PC-9 (cell line): ENCODE measurements around the gene PIAS1. TPM values are rescaled to one million over a fixed set of nuclear protein-coding genes. Genes with fewer than 3 reads are reported as not detected.
A peak's percentile ranks its signal among the peaks of the same experiment; 100 is the strongest.

Experiments used
- BruUV-seq: library from RNA; stranded (reverse); fragments of 400-500 nt; replicated peaks from 2 replicates; lab custom pipeline; 2021; lab: Mats Ljungman, UMichigan
- CTCF ChIA-PET: fragments of 300-600 bp; sonication (Branson Sonifier 250); formaldehyde crosslinking; loops from one replicate; lab custom pipeline; 2022; ENCODE audit warnings: antibody characterized with exemption; lab: Charles Lee
- POLR2A ChIA-PET: fragments of 300-600 bp; sonication (Branson Sonifier 250); formaldehyde crosslinking; loops from one replicate; lab custom pipeline; 2022; ENCODE audit warnings: antibody characterized with exemption; ENCODE audit not compliant: unreplicated experiment; lab: Charles Lee
- DNase-seq, 2 experiments: peaks; one replicate each; pipeline versions ENCODE4 v3.0.0 to v3.0.0-alpha.2; 2015 to 2022; ENCODE audit warnings: mixed read lengths in 1 of 2
- H2AFZ ChIP-seq: fragments of 200-600 bp; sonication (generic); 2 replicates; pipeline ENCODE4 v1.8.1; 2017; ENCODE audit warnings: antibody characterized with exemption
- H3F3A ChIP-seq: fragments of 200-600 bp; sonication (generic); 2 replicates; pipeline ENCODE4 v1.8.1; 2017; ENCODE audit warnings: antibody characterized with exemption, mild to moderate bottlenecking, low read depth; ENCODE audit not compliant: insufficient read depth
- H3K27ac ChIP-seq: fragments of 200-600 bp; sonication (generic); 2 replicates; pipeline ENCODE4 v1.6.1; 2016; ENCODE audit warnings: mixed run types
- H3K27me3 ChIP-seq: fragments of 200-600 bp; sonication (generic); 2 replicates; pipeline ENCODE4 v1.6.1; 2016; ENCODE audit warnings: low read depth, mixed run types; ENCODE audit not compliant: insufficient read depth
- H3K36me3 ChIP-seq: fragments of 200-600 bp; sonication (generic); 2 replicates; pipeline ENCODE4 v1.6.1; 2016; ENCODE audit warnings: low read depth, mixed run types
- H3K4me1 ChIP-seq: fragments of 200-600 bp; sonication (generic); replicated peaks from 2 replicates; pipeline ENCODE4 v1.6.1; 2016; ENCODE audit warnings: mixed run types; ENCODE audit not compliant: insufficient read depth
- H3K4me2 ChIP-seq: fragments of 200-600 bp; sonication (generic); 2 replicates; pipeline ENCODE4 v1.6.1; 2017; ENCODE audit warnings: mixed run types
- H3K4me3 ChIP-seq: fragments of 200-600 bp; sonication (generic); 2 replicates; pipeline ENCODE4 v1.6.1; 2016; ENCODE audit warnings: mixed run types
- H3K79me2 ChIP-seq: fragments of 200-600 bp; sonication (generic); 2 replicates; pipeline ENCODE4 v1.6.1; 2017; ENCODE audit warnings: low read depth, mixed run types
- H3K9me2 ChIP-seq: fragments of 200-600 bp; sonication (generic); 2 replicates; pipeline ENCODE4 v1.8.1; 2017; ENCODE audit warnings: mild to moderate bottlenecking; ENCODE audit not compliant: insufficient read depth
- H3K9me3 ChIP-seq: fragments of 200-600 bp; sonication (generic); 2 replicates; pipeline ENCODE4 v1.8.1; 2016; ENCODE audit warnings: low read depth; ENCODE audit not compliant: insufficient read depth
- H4K20me1 ChIP-seq: fragments of 200-600 bp; sonication (generic); 2 replicates; pipeline ENCODE4 v1.8.1; 2017; ENCODE audit not compliant: insufficient read depth
- CTCF ChIP-seq: fragments of 200-600 bp; sonication (generic); conservative IDR thresholded peaks from 2 replicates; pipeline ENCODE4 v1.6.1; 2017; ENCODE audit warnings: mixed run types, antibody characterized with exemption, mild to moderate bottlenecking, moderate library complexity
- EZH2 ChIP-seq: fragments of 200-600 bp; sonication (generic); IDR thresholded peaks from 2 replicates; pipeline ENCODE4 v1.8.0; 2017; ENCODE audit warnings: antibody characterized with exemption, low read depth
- intact Hi-C: fragments of 100-400 bp; cut with micrococcal nuclease; formaldehyde crosslinking; loops from one replicate; pipeline ENCODE4 v1.10.0; 2022; ENCODE audit not compliant: unreplicated experiment
- total RNA-seq: library from RNA; stranded (reverse); gene quantifications from 2 replicates; pipeline ENCODE4 v1.2.3, GENCODE V29; 2021

Gene PIAS1
- total RNA-seq, 1 experiment from 2014 or later = 42.5 TPM

- Histone ChIP-seq H3K36me3 (no peaks in the 10 kb centered on the region), H3K79me2 (no peaks in the 10 kb centered on the region), H3K9me2 (no peaks in the 10 kb centered on the region), H3K27ac (no peak overlapping the region), H3K4me1 (peaks cover 13% of the 10 kb centered on the region), H3K9me3 (no peaks in the 10 kb centered on the region), H3K4me3 (no peak overlapping the region), H3K4me2 (no peak overlapping the region), H3K27me3 (no peaks in the 10 kb centered on the region), H3F3A (peaks cover 8% of the 10 kb centered on the region; the same call in 1 of the 2 replicates), H2AFZ (no peak overlapping the region), H4K20me1 (no peaks in the 10 kb centered on the region)
- intact Hi-C loops = no loop called here
- ChIA-PET CTCF (no interaction called here), POLR2A (no interaction called here)
- BruUV-seq = no TSS peak
- no peak for DNase-seq
- TF ChIP-seq CTCF = no peak
- TF ChIP-seq EZH2 = no peak
Measured at GRCh38 chr15:68038246-68038645, 15.9 kb upstream of the PIAS1 start.

- no peaks in the 10 kb centered on the region for H4K20me1 ChIP-seq
Measured at GRCh38 chr15:68040144-68040543, 14.0 kb upstream of the PIAS1 start.

GRCh38 chr15:68042156-68042854 is 11.8 kb upstream of the PIAS1 start:
- no peaks in the 10 kb centered on the region for H3K79me2 ChIP-seq
- H3K36me3 ChIP-seq = no peaks in the 10 kb centered on the region
- POLR2A ChIA-PET = interaction anchor here (0.6 kb wide), 1 partner anchor 128 kb away, joined by 3 read pairs; no protein-coding TSS in a partner anchor
- H3K27me3 ChIP-seq = no peaks in the 10 kb centered on the region
- H3K4me1 ChIP-seq = peaks cover 13% of the 10 kb centered on the region
- DNase-seq = no peak
- no peak overlapping the region for H3K27ac ChIP-seq
- no peaks in the 10 kb centered on the region for H3K9me3 ChIP-seq
- BruUV-seq = no TSS peak
- H3K4me2 ChIP-seq = peak overlapping the region; percentile 61
- no peak overlapping the region; the same call in 1 of the 2 replicates for H3K4me3 ChIP-seq
- TF ChIP-seq EZH2 = no peak
- TF ChIP-seq CTCF = no peak
- no peaks in the 10 kb centered on the region for H4K20me1 ChIP-seq
- intact Hi-C loops = no loop called here
- no peak overlapping the region for H2AFZ ChIP-seq
- CTCF ChIA-PET = no interaction called here
- peaks cover 8% of the 10 kb centered on the region; the same call in 1 of the 2 replicates for H3F3A ChIP-seq
- no peaks in the 10 kb centered on the region for H3K9me2 ChIP-seq

More at GRCh38 chr15:68040144-68040543, 14.0 kb upstream of the PIAS1 start:
- H3K27me3 ChIP-seq = no peaks in the 10 kb centered on the region
- ChIA-PET CTCF (no interaction called here), POLR2A (no interaction called here)
- H2AFZ ChIP-seq = no peak overlapping the region
- DNase-seq = no peak
- no peaks in the 10 kb centered on the region for H3K36me3 ChIP-seq
- intact Hi-C loops = no loop called here
- no peak overlapping the region for H3K4me2 ChIP-seq
- no TSS peak for BruUV-seq
- no peak overlapping the region for H3K4me3 ChIP-seq
- H3K79me2 ChIP-seq = no peaks in the 10 kb centered on the region
- H3K9me3 ChIP-seq = no peaks in the 10 kb centered on the region
- no peaks in the 10 kb centered on the region for H3K9me2 ChIP-seq
- H3K27ac ChIP-seq = no peak overlapping the region
- H3K4me1 ChIP-seq = peaks cover 13% of the 10 kb centered on the region
- H3F3A ChIP-seq = peaks cover 8% of the 10 kb centered on the region; the same call in 1 of the 2 replicates
- TF ChIP-seq EZH2 (no peak), CTCF (no peak)
